Astrocyte (in vitro differentiated cells and primary cell): ENCODE data around the gene METTL9. TPM values are rescaled to one million over a fixed set of nuclear protein-coding genes. Genes with fewer than 3 reads are reported as not detected.
"Not testable (repeated sequence)": the region's sequence is repeated elsewhere in the genome, so short reads cannot be mapped to it uniquely, and the experiment has no call there.

Experiments
- DNase-seq: peaks from one replicate; pipeline ENCODE4 v3.0.0-alpha.2; 2010; ENCODE audit warnings: low read depth
- FAIRE-seq: peaks from 2 replicates; lab custom pipeline; 2011; peaks lifted over from hg19 to GRCh38; lab: Jason Lieb, UNC
- H2AFZ ChIP-seq: 2 replicates; pipeline ENCODE4 v1.6.0; 2012; ENCODE audit warnings: low read depth, low read length, inconsistent platforms
- H3K27ac ChIP-seq: 2 replicates; pipeline ENCODE4 v1.5.1; 2011; ENCODE audit warnings: low read depth, low read length, inconsistent platforms
- H3K27me3 ChIP-seq: 2 replicates; pipeline ENCODE4 v1.6.0; 2011; ENCODE audit warnings: low read length, inconsistent platforms; ENCODE audit not compliant: insufficient read depth
- H3K36me3 ChIP-seq: 2 replicates; pipeline ENCODE4 v1.5.1; 2011; ENCODE audit warnings: low read length, inconsistent platforms; ENCODE audit not compliant: insufficient read depth
- H3K4me1 ChIP-seq: 2 replicates; pipeline ENCODE4 v1.5.1; 2011; ENCODE audit warnings: low read length, inconsistent platforms; ENCODE audit not compliant: insufficient read depth
- H3K4me2 ChIP-seq: 2 replicates; pipeline ENCODE4 v1.6.0; 2012; ENCODE audit warnings: low read length, inconsistent platforms
- H3K4me3 ChIP-seq: 2 replicates; pipeline ENCODE4 v1.5.1; 2011; ENCODE audit warnings: low read depth, mild to moderate bottlenecking, low read length, inconsistent platforms; ENCODE audit not compliant: insufficient read depth
- H3K79me2 ChIP-seq: 2 replicates; pipeline ENCODE4 v1.6.0; 2012; ENCODE audit warnings: mild to moderate bottlenecking, low read length, inconsistent platforms; ENCODE audit not compliant: insufficient read depth
- H3K9ac ChIP-seq: 2 replicates; pipeline ENCODE4 v1.6.0; 2012; ENCODE audit warnings: mild to moderate bottlenecking, low read length, inconsistent platforms
- H3K9me3 ChIP-seq: 2 replicates; pipeline ENCODE4 v1.5.1; 2012; ENCODE audit warnings: low read depth, mild to moderate bottlenecking, low read length, inconsistent platforms; ENCODE audit not compliant: insufficient read depth
- H4K20me1 ChIP-seq: 2 replicates; pipeline ENCODE4 v1.6.0; 2012; ENCODE audit warnings: low read length, inconsistent platforms; ENCODE audit not compliant: insufficient read depth
- H3K27ac Mint-ChIP-seq: one replicate; pipeline ENCODE4 v1.8.0; 2021; ENCODE audit warnings: mild to moderate bottlenecking, mixed read lengths; ENCODE audit not compliant: unreplicated experiment
- H3K27me3 Mint-ChIP-seq: one replicate; pipeline ENCODE4 v1.8.0; 2021; ENCODE audit warnings: low read depth, mixed read lengths; ENCODE audit not compliant: unreplicated experiment
- H3K36me3 Mint-ChIP-seq: one replicate; pipeline ENCODE4 v1.8.0; 2021; ENCODE audit warnings: low read depth, mixed read lengths; ENCODE audit not compliant: unreplicated experiment
- H3K4me1 Mint-ChIP-seq: one replicate; pipeline ENCODE4 v1.8.0; 2021; ENCODE audit warnings: low read depth, mixed read lengths; ENCODE audit not compliant: unreplicated experiment
- H3K4me3 Mint-ChIP-seq: one replicate; pipeline ENCODE4 v1.8.0; 2021; ENCODE audit warnings: mild to moderate bottlenecking, moderate library complexity, mixed read lengths; ENCODE audit not compliant: unreplicated experiment
- H3K9me3 Mint-ChIP-seq: one replicate; pipeline ENCODE4 v1.8.0; 2021; ENCODE audit warnings: mild to moderate bottlenecking, mixed read lengths; ENCODE audit not compliant: unreplicated experiment
- CTCF ChIP-seq: IDR thresholded peaks from 2 replicates; pipeline ENCODE4 v1.5.1; 2011; ENCODE audit warnings: low read depth, mild to moderate bottlenecking, inconsistent platforms, low read length, moderate library complexity; ENCODE audit not compliant: insufficient read depth
- EZH2 ChIP-seq: IDR thresholded peaks from 2 replicates; pipeline ENCODE4 v1.6.1; 2012; ENCODE audit warnings: mild to moderate bottlenecking, low read length, inconsistent platforms; ENCODE audit not compliant: insufficient read depth
- total RNA-seq: library from RNA; stranded (reverse); gene quantifications from 2 replicates; pipeline ENCODE4 v1.2.1, GENCODE V29; 2021

METTL9 gene
- total RNA-seq, 1 donor from 2014 or later: 88.1 TPM

- Mint-ChIP-seq H3K27me3 (peaks cover 3% of the 10 kb centered on the region), H3K4me3 (no peak overlapping the region), H3K36me3 (no peaks in the 10 kb centered on the region), H3K9me3 (no peaks in the 10 kb centered on the region), H3K4me1 (no peaks in the 10 kb centered on the region), H3K27ac (no peak overlapping the region)
- H3K36me3 ChIP-seq: no peaks in the 10 kb centered on the region
- no peak for FAIRE-seq
- H3K9me3 ChIP-seq: no peaks in the 10 kb centered on the region
- H4K20me1 ChIP-seq: no peaks in the 10 kb centered on the region
- no peak overlapping the region for H2AFZ ChIP-seq
- H3K9ac ChIP-seq: no peak overlapping the region
- H3K27ac ChIP-seq: no peak overlapping the region
- peaks cover 7% of the 10 kb centered on the region for H3K27me3 ChIP-seq
- no peaks in the 10 kb centered on the region for H3K79me2 ChIP-seq
- no peak for DNase-seq
- TF ChIP-seq EZH2 (no peak), CTCF (no peak)
- H3K4me3 ChIP-seq: no peak overlapping the region
- H3K4me2 ChIP-seq: no peak overlapping the region
- H3K4me1 ChIP-seq: no peaks in the 10 kb centered on the region
Observed at GRCh38 chr16:21574372-21574771, 25.0 kb upstream of the METTL9 start.

GRCh38 chr16:21576323-21576722, 23.1 kb upstream of the METTL9 start:
- H3K4me3 Mint-ChIP-seq, H3K27ac ChIP-seq, H3K4me2 ChIP-seq, H3K36me3 Mint-ChIP-seq, H3K9ac ChIP-seq, H3K9me3 Mint-ChIP-seq, H3K27ac Mint-ChIP-seq, FAIRE-seq, H3K36me3 ChIP-seq, H2AFZ ChIP-seq, H3K4me1 Mint-ChIP-seq, H3K27me3 ChIP-seq, H3K4me3 ChIP-seq, H3K27me3 Mint-ChIP-seq, H3K9me3 ChIP-seq, H3K79me2 ChIP-seq, H4K20me1 ChIP-seq, DNase-seq, H3K4me1 ChIP-seq: not testable (repeated sequence)

GRCh38 chr16:21577487-21577886, 21.9 kb upstream of the METTL9 start:
- H3K36me3 Mint-ChIP-seq, H3K4me2 ChIP-seq, DNase-seq, H3K27me3 Mint-ChIP-seq, H3K27ac ChIP-seq, H3K4me3 Mint-ChIP-seq, H3K9me3 Mint-ChIP-seq, H3K27ac Mint-ChIP-seq, H3K4me1 ChIP-seq, H3K4me3 ChIP-seq, H3K4me1 Mint-ChIP-seq, H2AFZ ChIP-seq, H4K20me1 ChIP-seq, H3K9ac ChIP-seq, H3K9me3 ChIP-seq, H3K79me2 ChIP-seq, H3K36me3 ChIP-seq, FAIRE-seq: not testable (repeated sequence)
- H3K27me3 ChIP-seq: peaks cover 10% of the 10 kb centered on the region

GRCh38 chr16:21578311-21578710, 21.1 kb upstream of the METTL9 start:
- DNase-seq, H3K79me2 ChIP-seq, H3K36me3 Mint-ChIP-seq, FAIRE-seq, H3K9me3 ChIP-seq, H3K9ac ChIP-seq, H3K4me3 ChIP-seq, H3K4me2 ChIP-seq, H3K27me3 Mint-ChIP-seq, H4K20me1 ChIP-seq, H3K4me1 ChIP-seq, H3K4me1 Mint-ChIP-seq, H3K36me3 ChIP-seq, H3K4me3 Mint-ChIP-seq, H3K9me3 Mint-ChIP-seq, H3K27ac ChIP-seq, H2AFZ ChIP-seq, H3K27ac Mint-ChIP-seq: not testable (repeated sequence)
- peaks cover 10% of the 10 kb centered on the region for H3K27me3 ChIP-seq

GRCh38 chr16:21580131-21580530, 19.2 kb upstream of the METTL9 start:
- not testable (repeated sequence) for H3K4me3 Mint-ChIP-seq, H3K27ac Mint-ChIP-seq, H3K36me3 ChIP-seq, DNase-seq, H3K9me3 Mint-ChIP-seq, H3K9me3 ChIP-seq, H3K4me2 ChIP-seq, H2AFZ ChIP-seq, H3K4me1 ChIP-seq, H3K27ac ChIP-seq, H4K20me1 ChIP-seq, H3K27me3 Mint-ChIP-seq, H3K9ac ChIP-seq, H3K4me3 ChIP-seq, H3K79me2 ChIP-seq, H3K4me1 Mint-ChIP-seq, FAIRE-seq, H3K36me3 Mint-ChIP-seq
- H3K27me3 ChIP-seq: peaks cover 10% of the 10 kb centered on the region
